OCI-LY3 (cell line): Measurements from ENCODE around the gene ANKS6.

Experiments used
- H2AFZ ChIP-seq: fragments of 200-600, 300-600 bp; shearing (Covaris generic); 2 replicates; pipeline ENCODE4 v1.6.0; 2014; ENCODE audit warnings: antibody characterized with exemption, low read depth, low read length
- H3K27ac ChIP-seq: fragments of 200-600, 300-600 bp; sonication (generic); 2 replicates; pipeline ENCODE4 v1.5.1; 2014; ENCODE audit warnings: mild to moderate bottlenecking, low read length, moderate library complexity, mixed read lengths
- H3K27me3 ChIP-seq: fragments of 200-600, 300-600 bp; sonication (generic); 2 replicates; pipeline ENCODE4 v1.6.1; 2014; ENCODE audit warnings: low read depth, low read length, mixed read lengths
- H3K36me3 ChIP-seq: fragments of 200-600, 300-600 bp; sonication (generic); replicated peaks from 2 replicates; pipeline ENCODE3; 2014; ENCODE audit warnings: low read depth, low read length, mixed read lengths
- H3K4me1 ChIP-seq: fragments of 300-600, 200-600 bp; sonication (generic); 2 replicates; pipeline ENCODE4 v1.6.1; 2014; ENCODE audit warnings: low read length, mixed read lengths
- H3K4me2 ChIP-seq: fragments of 200-600, 300-600 bp; sonication (generic); 2 replicates; pipeline ENCODE4 v1.6.1; 2014; ENCODE audit warnings: low read length, mixed read lengths
- H3K4me3 ChIP-seq: fragments of 300-600, 200-600 bp; sonication (generic); 2 replicates; pipeline ENCODE4 v1.5.1; 2014; ENCODE audit warnings: antibody characterized with exemption, mild to moderate bottlenecking, low read length, moderate library complexity
- H3K79me2 ChIP-seq: fragments of 300-600, 200-600 bp; shearing (Covaris generic); 2 replicates; pipeline ENCODE4 v1.6.1; 2014; ENCODE audit warnings: mild to moderate bottlenecking, low read length, mixed read lengths
- H3K9ac ChIP-seq: fragments of 300-600, 200-600 bp; shearing (Covaris generic); 2 replicates; pipeline ENCODE4 v1.6.0; 2014; ENCODE audit warnings: mild to moderate bottlenecking, low read length, moderate library complexity
- H3K9me3 ChIP-seq: fragments of 200-600, 300-600 bp; shearing (Covaris generic); 2 replicates; pipeline ENCODE4 v1.6.1; 2014; ENCODE audit warnings: low read length, mixed read lengths; ENCODE audit not compliant: insufficient read depth
- H4K20me1 ChIP-seq: fragments of 200-600, 300-600 bp; sonication (generic); 2 replicates; pipeline ENCODE4 v1.6.1; 2016; ENCODE audit warnings: low read length, mixed read lengths; ENCODE audit not compliant: insufficient read depth
- EZH2phosphoT487 ChIP-seq: fragments of 200-600 bp; shearing (Covaris generic); IDR thresholded peaks from 2 replicates; pipeline ENCODE4 v1.6.1; 2018; ENCODE audit warnings: antibody characterized with exemption, mixed run types, low read depth
- TF ChIP-seq, protein P1 (sequence below): fragments of 200-600, 300-600 bp; sonication (generic); IDR thresholded peaks from 2 replicates; pipeline ENCODE4 v1.5.1; 2014; ENCODE audit warnings: antibody characterized with exemption, low read length, low read depth

ANKS6 gene

DNA sequence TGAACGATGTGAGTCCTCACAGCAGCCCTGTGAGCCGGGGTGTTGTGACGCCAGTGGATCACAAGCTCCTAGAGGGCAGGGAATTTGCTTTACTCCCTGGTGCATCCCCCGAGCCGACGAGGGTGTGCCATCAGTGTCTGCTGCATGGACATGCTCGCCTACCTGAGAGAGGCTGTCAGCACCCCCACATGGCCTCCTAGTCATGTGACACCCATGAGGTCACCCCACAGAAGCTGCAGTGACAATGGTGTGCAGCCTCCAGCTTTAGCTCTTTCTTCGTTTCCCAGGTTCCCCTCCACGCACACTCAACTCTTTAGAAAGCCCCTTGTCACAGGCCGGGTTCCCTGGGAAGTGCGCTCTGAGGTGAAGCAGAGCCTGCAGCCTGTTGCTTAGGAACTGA is 67.9 kb downstream of the ANKS6 start:
- Histone ChIP-seq H3K4me2 (no peak overlapping the region), H4K20me1 (0 out of 2 replicates have a peak, but pooled peaks cover 3% of the 10 kb centered on the region), H3K4me3 (no peak overlapping the region), H2AFZ (no peak overlapping the region), H3K79me2 (no peaks in the 10 kb centered on the region), H3K9ac (no peak overlapping the region), H3K9me3 (no peaks in the 10 kb centered on the region), H3K4me1 (no peaks in the 10 kb centered on the region), H3K27me3 (peaks cover 30% of the 10 kb centered on the region), H3K27ac (no peak overlapping the region), H3K36me3 (no peaks in the 10 kb centered on the region)
- TF ChIP-seq, protein P1, sequence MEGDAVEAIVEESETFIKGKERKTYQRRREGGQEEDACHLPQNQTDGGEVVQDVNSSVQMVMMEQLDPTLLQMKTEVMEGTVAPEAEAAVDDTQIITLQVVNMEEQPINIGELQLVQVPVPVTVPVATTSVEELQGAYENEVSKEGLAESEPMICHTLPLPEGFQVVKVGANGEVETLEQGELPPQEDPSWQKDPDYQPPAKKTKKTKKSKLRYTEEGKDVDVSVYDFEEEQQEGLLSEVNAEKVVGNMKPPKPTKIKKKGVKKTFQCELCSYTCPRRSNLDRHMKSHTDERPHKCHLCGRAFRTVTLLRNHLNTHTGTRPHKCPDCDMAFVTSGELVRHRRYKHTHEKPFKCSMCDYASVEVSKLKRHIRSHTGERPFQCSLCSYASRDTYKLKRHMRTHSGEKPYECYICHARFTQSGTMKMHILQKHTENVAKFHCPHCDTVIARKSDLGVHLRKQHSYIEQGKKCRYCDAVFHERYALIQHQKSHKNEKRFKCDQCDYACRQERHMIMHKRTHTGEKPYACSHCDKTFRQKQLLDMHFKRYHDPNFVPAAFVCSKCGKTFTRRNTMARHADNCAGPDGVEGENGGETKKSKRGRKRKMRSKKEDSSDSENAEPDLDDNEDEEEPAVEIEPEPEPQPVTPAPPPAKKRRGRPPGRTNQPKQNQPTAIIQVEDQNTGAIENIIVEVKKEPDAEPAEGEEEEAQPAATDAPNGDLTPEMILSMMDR, result no peak
- no peak for TF ChIP-seq EZH2phosphoT487

DNA sequence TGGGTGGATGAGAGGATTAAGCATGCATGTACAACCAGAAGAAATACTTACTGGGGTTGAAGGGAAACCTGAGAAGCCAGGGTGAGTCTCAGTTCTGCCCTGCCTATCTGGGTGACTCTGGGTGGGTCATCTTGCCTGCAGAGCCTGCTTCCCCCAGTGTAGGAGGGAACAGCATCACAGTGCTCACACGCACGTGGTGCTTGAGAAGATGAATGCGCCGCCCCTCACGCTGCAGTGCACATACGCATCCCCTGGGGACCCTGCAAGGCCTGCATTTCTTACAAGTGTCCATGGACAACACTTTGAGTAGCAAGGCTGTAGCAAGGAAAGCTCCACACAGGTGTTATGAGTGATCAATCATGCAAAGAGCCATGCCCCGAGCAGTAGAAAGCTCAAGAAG is 68.9 kb downstream of the ANKS6 start:
- Histone ChIP-seq H3K27me3 (peaks cover 30% of the 10 kb centered on the region), H4K20me1 (0 out of 2 replicates have a peak, but pooled peaks cover 3% of the 10 kb centered on the region), H2AFZ (no peak overlapping the region), H3K36me3 (no peaks in the 10 kb centered on the region), H3K79me2 (no peaks in the 10 kb centered on the region), H3K4me1 (no peaks in the 10 kb centered on the region), H3K4me3 (no peak overlapping the region), H3K4me2 (no peak overlapping the region), H3K9me3 (no peaks in the 10 kb centered on the region), H3K9ac (no peak overlapping the region), H3K27ac (no peak overlapping the region)
- TF ChIP-seq, protein P1, result no peak
- no peak for TF ChIP-seq EZH2phosphoT487

- Histone ChIP-seq H3K4me2 (no peak overlapping the region), H3K27me3 (peaks cover 30% of the 10 kb centered on the region), H3K79me2 (no peaks in the 10 kb centered on the region), H3K9ac (no peak overlapping the region), H3K36me3 (no peaks in the 10 kb centered on the region), H3K4me1 (no peaks in the 10 kb centered on the region), H2AFZ (no peak overlapping the region), H4K20me1 (0 out of 2 replicates have a peak, but pooled peaks cover 3% of the 10 kb centered on the region), H3K27ac (no peak overlapping the region), H3K9me3 (no peaks in the 10 kb centered on the region), H3K4me3 (no peak overlapping the region)
- TF ChIP-seq, protein P1, result no peak
- no peak for TF ChIP-seq EZH2phosphoT487
These were observed 69.6 kb downstream of the ANKS6 start for GRCh38 chr9:98726735-98727134.

DNA sequence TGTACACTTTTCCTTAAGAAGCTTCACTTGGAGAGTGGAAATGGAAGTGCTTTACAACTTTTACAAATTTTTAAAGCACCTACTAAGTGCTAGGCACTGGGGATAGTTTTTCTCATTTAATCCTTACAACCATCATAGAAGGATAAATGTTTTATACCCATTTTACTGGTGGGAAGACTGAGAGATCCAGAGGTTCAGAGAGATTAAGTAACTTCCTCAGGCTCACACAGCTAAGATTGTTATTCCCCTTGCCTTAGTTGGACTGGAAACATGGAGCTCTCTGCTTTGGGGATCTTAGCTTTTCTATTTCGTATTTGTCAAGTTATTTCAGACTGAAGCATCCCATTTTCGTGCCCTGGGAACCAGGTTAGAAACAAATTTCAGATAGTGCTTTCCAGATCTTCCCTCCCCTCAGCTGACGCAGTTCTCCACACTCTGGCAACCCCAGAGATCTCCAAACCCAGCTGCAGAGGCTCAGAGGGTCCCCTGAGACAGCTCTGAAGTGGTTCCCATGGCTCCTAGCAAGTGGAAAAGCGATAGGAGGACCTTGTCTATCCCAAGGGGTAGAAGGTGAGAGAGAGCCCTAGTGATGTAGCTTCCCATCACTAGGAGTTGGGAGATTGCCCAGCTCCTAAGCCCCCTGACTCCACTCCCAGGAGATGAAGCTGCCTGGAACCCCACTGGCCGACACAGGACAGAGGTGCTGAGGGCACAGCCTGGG is 71.4 kb downstream of the ANKS6 start:
- Histone ChIP-seq H2AFZ (no peak overlapping the region), H3K4me2 (no peak overlapping the region), H3K4me3 (no peak overlapping the region), H4K20me1 (0 out of 2 replicates have a peak, but pooled peaks cover 3% of the 10 kb centered on the region), H3K27ac (no peak overlapping the region), H3K79me2 (no peaks in the 10 kb centered on the region), H3K27me3 (peaks cover 30% of the 10 kb centered on the region), H3K9ac (no peak overlapping the region), H3K4me1 (no peaks in the 10 kb centered on the region), H3K36me3 (no peaks in the 10 kb centered on the region), H3K9me3 (no peaks in the 10 kb centered on the region)
- TF ChIP-seq, protein P1, result no peak
- no peak for TF ChIP-seq EZH2phosphoT487
